ENCODE data around the gene SNRNP200.

The SNRNP200 gene

DNA sequence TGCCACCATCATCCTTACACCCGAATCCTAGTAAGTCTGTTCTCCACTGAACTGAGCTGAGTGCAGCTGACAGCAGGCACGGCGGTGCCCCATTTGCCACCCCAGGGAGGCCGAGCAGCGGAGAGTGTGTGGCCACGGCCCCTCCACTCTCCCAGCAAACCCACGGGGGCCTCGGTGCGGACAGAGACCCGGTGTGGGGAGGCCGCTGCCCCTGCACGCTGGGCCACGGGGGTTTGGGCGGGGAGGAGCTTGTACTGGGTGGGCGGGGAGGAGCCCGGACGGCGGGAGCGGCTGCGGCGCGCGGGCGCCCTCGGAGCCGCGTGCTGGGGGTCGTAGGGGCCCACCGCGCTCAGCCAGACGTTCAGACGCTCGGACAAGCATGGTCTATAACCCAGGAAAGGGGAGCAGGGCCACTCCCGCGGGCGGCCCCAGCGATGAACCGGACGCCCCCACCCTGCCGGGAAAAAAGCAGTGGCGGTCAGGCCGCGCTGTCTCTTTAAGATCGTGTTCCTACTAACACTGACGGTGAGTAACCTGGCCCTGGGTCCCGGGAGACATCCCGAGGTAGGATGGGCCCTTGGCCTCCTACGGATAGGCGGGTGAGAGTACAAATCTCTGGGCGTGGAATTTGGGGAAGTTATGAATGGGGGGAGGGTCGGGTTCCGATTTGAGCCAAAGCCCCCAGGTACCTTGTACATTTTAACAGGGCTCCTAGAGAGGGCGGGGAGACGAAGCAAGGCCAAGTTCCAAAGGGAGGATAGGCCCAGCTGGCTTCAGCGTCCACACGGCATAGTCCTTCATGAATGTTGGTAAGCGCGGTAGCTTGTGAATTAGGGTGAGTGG lies 19.9 kb upstream of the SNRNP200 start, which contains the start of gene ITPRIPL1:
TSS of gene ITPRIPL1 (plus strand) at position 277 of the 843 bp plus-strand sequence. CDS start at position 800, 523 bp downstream.
- no peak for FAIRE-seq
- TF ChIP-seq, protein P1, sequence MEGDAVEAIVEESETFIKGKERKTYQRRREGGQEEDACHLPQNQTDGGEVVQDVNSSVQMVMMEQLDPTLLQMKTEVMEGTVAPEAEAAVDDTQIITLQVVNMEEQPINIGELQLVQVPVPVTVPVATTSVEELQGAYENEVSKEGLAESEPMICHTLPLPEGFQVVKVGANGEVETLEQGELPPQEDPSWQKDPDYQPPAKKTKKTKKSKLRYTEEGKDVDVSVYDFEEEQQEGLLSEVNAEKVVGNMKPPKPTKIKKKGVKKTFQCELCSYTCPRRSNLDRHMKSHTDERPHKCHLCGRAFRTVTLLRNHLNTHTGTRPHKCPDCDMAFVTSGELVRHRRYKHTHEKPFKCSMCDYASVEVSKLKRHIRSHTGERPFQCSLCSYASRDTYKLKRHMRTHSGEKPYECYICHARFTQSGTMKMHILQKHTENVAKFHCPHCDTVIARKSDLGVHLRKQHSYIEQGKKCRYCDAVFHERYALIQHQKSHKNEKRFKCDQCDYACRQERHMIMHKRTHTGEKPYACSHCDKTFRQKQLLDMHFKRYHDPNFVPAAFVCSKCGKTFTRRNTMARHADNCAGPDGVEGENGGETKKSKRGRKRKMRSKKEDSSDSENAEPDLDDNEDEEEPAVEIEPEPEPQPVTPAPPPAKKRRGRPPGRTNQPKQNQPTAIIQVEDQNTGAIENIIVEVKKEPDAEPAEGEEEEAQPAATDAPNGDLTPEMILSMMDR (IDR thresholded peaks at IDR 0.05; ENCODE audit: insufficient read depth, missing control alignments) = no peak
- DNase-seq (ENCODE audit: insufficient read length, low spot score) = no peak

DNA sequence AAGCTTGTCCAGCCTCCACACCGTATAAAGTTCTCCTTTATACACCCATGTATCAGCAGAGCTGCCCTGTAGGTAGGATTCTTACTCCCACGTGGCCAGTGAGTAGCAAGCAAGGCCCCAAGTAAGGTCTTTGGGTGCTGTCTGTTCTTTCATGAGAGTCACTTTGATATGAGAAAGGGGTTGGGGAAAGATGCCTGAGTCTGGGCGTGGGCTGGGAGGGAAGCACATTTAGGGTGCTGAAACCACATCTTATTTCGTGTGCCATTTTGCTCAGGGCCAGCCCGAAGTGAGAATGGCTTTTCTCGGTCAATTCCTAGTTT lies 19.3 kb upstream of the SNRNP200 start:
- TF ChIP-seq, protein P1 (IDR thresholded peaks at IDR 0.05; ENCODE audit: insufficient read depth, missing control alignments) = no peak
- DNase-seq (ENCODE audit: insufficient read length, low spot score) = no peak
- no peak for FAIRE-seq

DNA sequence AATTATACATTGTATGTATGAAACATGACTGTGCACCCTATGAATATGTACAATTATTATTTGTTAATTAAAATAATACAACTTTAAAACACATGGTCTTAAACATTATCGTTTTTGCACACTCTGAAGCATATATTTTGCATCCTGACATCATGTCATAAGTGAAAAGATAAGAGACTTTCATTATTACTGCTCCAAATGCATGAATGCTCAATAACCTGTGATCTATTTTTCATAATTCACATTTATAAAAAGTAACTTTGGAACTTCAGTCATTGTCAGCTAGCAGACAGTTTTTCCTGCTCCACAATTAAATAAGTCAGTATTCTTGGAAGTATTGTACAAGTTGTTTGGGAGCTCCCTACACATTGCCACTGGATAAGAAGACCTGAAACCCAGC lies 18.5 kb upstream of the SNRNP200 start:
- TF ChIP-seq, protein P1 (IDR thresholded peaks at IDR 0.05; ENCODE audit: insufficient read depth, missing control alignments) = no peak
- FAIRE-seq (no peak), DNase-seq (ENCODE audit: insufficient read length, low spot score) (no peak)

DNA sequence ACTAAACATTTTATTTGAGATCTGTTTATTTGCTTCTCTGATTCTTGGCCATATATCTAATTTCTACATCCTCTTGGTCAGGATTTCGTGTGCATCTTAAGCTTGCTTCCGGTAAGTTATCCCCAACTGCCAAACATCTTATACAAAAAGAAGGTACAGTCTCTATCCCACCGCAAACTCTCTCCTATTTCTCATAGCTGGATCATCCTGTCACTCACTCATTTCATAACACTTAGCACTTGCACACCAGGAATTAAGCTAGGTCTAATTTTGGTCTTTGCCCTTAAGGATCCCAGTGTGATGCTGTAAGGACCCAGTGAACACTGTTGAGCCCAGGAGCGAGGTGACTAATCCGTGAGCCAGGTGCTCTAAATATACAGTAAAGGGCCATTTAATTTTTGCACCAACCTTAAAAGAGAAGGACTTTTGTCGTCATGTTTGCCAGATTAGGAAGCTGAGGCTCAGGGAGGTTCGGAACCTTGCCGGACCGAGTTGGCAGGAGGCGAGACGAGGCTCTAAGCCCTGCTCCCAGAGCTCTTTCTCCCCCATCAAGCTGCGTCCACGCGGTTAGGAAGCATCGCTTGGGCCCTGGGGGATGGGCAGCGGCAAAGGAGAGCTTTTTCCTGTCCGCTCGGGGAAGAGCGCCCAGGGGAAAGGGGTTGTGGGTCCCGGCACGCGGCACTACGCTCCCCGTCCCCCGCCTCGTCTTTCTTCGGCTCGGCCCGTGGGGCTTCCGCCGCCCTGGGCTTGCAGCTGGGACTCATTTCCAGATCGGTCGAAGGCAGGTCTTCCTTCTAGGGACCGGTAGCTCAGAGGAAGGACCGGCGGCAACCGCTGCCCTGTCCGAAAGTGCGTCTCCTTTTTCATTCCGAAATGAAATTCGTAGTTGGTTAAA lies 15.6 kb upstream of the SNRNP200 start:
- TF ChIP-seq, protein P1 (IDR thresholded peaks at IDR 0.05; ENCODE audit: insufficient read depth, missing control alignments) = no peak
- DNase-seq (ENCODE audit: insufficient read length, low spot score) = no peak
- FAIRE-seq = no peak

DNA sequence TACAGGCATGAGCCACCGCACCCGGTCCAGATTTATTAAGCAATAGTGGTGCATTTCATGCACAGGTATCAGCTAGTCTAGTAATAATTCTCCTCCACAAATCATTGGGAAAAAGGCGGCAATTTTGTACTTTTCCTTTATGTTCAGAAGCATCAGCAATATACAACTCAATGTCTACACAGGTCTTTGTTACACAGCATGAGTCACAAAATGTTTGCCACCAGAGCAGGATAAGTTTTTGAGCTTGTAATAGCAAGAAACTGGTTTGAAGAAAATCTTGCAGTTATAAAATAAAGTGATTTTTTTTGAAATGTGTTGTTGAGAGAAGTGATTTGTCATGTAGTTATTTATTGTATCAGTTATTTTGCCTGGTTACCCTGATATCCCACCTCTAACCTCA lies 15.0 kb upstream of the SNRNP200 start:
- TF ChIP-seq, protein P1 (IDR thresholded peaks at IDR 0.05; ENCODE audit: insufficient read depth, missing control alignments) = no peak
- DNase-seq (ENCODE audit: insufficient read length, low spot score) (no peak), FAIRE-seq (no peak)

DNA sequence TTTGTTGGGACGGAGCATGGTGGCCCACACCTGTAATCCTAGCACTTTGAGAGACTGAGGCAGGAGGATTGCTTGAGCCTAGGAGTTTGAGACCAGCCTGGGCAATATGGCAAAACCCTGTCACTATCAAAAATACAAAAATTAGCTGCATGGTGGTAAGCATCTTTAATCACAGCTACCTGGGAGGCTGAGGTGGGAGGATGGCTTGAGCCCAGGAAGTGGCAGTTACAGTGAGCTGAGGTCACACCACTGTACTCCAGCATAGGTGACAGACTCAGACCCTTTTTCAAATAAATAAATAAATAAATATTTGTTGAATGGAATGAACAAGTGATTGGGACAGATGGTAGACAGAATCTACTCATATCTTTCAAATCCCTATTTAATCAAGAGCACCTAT lies 14.1 kb upstream of the SNRNP200 start:
- TF ChIP-seq, protein P1 (IDR thresholded peaks at IDR 0.05; ENCODE audit: insufficient read depth, missing control alignments) = no peak
- DNase-seq (ENCODE audit: insufficient read length, low spot score) = no peak
- FAIRE-seq = no peak

Data from D721Med (cell line).